ENCODE data around the gene TMEM270. TPM values are rescaled to one million over a fixed set of nuclear protein-coding genes. Genes with fewer than 3 reads are reported as not detected.

The TMEM270 gene
- total RNA-seq, 2 donors from 2014 or later: not detected

GRCh38 chr7:73885433-73885974, 24.5 kb downstream of the TMEM270 start:
- no peak for ATAC-seq (replicated peaks)
- H3K9me3 Mint-ChIP-seq: no peaks in the 10 kb centered on the region
- H3K27ac Mint-ChIP-seq: no peak overlapping the region
- H3K4me3 Mint-ChIP-seq: no peak overlapping the region
- H3K36me3 Mint-ChIP-seq (ENCODE audit: low read depth): no peaks in the 10 kb centered on the region
- peaks cover 19% of the 10 kb centered on the region for H3K27me3 Mint-ChIP-seq
- H3K4me1 Mint-ChIP-seq: no peaks in the 10 kb centered on the region

DNA sequence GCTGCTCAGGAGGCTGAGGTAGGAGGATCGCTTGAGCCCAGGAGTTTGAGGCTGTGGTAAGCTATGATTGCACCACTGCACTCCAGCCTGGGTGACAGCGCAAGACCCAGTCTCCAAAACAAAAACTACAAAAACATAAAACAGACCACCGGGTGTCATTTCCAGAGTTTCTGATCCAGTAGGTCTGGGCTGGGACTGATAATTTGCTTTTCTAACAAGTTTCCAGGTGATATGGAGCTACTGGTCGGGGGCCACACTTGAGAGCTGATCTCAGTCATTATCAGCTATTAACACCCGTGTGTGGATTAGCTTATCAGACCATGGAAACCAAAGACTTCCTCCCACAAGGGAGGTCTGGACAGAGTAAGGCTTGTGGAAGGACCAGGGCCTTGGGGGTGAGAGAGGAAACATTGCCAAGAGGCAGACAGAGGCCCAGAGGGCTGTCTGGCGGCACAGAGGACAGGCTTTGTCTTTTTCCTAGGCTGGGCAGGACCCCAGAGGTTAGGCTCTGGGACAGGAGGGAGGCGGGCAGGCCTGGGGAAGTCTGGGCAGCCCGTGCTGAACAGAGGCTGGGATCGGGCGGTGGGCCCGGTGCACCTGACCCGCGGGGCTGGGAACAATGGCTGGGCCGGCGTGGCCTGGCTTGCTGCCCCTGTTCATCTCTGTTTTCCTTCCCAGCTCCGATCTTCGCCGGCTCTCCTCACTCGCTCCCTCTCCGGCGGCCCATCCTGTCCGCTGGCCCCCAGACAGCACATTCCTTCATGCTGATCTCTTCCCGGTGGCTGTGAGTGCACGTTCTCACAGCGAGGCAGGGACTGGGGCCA, 25.2 kb downstream of the TMEM270 start:
- Mint-ChIP-seq H3K4me3 (no peak overlapping the region), H3K9me3 (no peaks in the 10 kb centered on the region), H3K36me3 (ENCODE audit: low read depth) (no peaks in the 10 kb centered on the region), H3K27ac (no peak overlapping the region), H3K4me1 (no peaks in the 10 kb centered on the region), H3K27me3 (peaks cover 18% of the 10 kb centered on the region)
- ATAC-seq (replicated peaks): no peak

- Mint-ChIP-seq H3K27me3 (peaks cover 21% of the 10 kb centered on the region), H3K9me3 (no peaks in the 10 kb centered on the region), H3K4me1 (no peaks in the 10 kb centered on the region), H3K27ac (peak overlapping the region; percentile 10), H3K36me3 (ENCODE audit: low read depth) (no peaks in the 10 kb centered on the region), H3K4me3 (no peak overlapping the region)
- ATAC-seq (replicated peaks): no peak
Measured at GRCh38 chr7:73887762-73888161, 26.8 kb downstream of the TMEM270 start.

DNA sequence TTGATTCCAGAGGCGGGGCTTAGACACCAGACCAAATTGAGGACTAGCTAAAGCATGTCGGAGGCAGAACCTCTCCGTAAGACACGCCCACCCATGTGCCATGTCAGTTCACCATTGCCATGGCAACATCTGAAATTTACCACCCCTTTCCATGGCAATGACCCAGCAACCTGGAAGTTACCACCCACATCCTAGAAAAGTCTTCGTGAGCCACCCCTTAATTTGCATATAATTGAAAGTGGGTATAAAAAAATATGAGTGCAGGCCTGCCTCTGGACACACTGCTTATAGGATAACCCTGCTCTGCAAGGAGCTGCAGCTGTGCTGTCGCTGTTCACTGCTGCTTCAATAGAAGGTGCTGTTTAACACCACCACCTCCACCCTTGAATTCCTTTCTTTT, 28.0 kb downstream of the TMEM270 start:
- Mint-ChIP-seq H3K27me3 (peaks cover 21% of the 10 kb centered on the region), H3K36me3 (ENCODE audit: low read depth) (no peaks in the 10 kb centered on the region), H3K4me1 (no peaks in the 10 kb centered on the region), H3K27ac (no peak overlapping the region), H3K4me3 (no peak overlapping the region), H3K9me3 (no peaks in the 10 kb centered on the region)
- no peak for ATAC-seq (replicated peaks)

DNA sequence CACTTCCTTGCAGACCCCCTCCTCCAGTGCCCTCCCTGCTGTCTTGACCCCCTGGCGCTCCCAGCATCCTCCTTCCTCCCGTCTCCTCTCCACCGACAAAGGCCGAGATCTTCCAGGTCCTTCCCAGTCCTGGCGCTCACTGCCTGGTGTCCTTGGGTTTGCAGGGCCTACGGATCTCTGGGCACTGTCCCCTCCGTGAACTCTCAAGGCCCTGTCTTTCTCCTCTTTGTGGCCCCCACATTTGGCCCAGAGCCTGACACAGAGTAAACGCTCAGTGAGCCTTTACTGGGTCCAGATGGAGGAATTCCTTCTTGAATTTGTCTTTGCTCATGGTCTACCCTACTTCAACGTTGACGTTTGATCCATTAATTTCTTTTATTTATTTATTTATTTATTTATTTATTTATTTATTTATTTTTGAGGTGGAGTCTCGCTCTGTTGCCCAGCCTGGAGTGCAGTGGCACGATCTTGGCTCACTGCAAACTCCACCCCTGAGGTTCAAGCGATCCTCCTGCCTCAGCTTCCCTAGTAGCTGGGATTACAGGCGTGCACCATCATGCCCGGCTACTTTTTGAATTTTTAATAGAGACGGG, 29.7 kb downstream of the TMEM270 start:
- Mint-ChIP-seq H3K4me1 (no peaks in the 10 kb centered on the region), H3K9me3 (no peaks in the 10 kb centered on the region), H3K4me3 (no peak overlapping the region), H3K27me3 (peaks cover 17% of the 10 kb centered on the region), H3K36me3 (ENCODE audit: low read depth) (no peaks in the 10 kb centered on the region), H3K27ac (no peak overlapping the region)
- ATAC-seq (replicated peaks): no peak

- Mint-ChIP-seq H3K9me3 (no peaks in the 10 kb centered on the region), H3K27me3 (peaks cover 16% of the 10 kb centered on the region), H3K4me1 (no peaks in the 10 kb centered on the region), H3K4me3 (no peak overlapping the region), H3K27ac (no peak overlapping the region), H3K36me3 (ENCODE audit: low read depth) (no peaks in the 10 kb centered on the region)
- ATAC-seq (replicated peaks): no peak
Measured at GRCh38 chr7:73891178-73891885, 30.4 kb downstream of the TMEM270 start.

DNA sequence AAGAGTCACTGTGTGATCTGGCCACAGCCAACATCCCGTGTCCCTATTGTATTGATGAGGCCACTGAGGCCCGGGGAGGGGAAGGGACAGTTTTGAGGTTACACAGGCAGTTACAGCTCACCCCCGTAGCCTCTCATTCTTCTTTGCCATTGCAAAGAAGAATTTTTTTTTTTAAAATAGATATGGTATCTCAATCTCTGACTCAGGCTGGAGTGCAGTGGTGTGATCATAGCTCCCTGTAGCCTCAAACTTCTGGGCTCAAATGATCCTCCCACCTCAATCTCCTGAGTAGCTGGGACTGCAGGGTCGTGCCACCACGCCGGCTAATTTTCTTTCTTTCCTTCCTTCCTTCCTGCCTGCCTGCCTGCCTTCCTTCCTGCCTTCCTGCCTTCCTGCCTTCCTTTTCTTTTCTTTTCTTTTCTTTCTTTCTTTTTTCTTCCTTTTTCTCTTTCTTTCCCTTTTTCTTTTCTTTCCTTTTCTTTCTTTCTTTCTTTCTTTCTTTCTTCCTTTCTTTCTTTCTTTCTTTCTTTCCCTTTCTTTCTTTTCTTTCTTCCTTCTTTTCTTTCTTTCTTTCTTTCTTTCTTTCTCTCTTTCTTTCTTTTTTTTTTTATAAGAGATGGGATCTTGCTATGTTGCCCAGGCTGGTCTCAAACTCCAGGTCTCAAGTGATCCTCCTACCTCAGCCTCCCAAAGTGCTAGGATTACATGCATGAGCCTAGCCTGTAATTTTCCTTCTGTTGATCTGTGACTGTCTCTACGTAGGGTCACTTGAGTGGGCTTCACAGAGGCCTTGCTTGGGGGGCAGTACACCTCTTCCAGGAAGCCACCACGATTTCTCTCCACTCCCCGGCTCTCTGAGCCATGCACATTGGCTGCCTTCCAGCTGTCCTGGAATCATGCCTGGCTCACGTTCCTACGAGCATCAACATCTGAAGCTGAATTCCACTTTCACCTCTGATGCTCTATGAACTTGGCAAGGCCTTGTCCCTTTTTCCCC, 31.3 kb downstream of the TMEM270 start:
- H3K36me3 Mint-ChIP-seq (ENCODE audit: low read depth): no peaks in the 10 kb centered on the region
- H3K4me1 Mint-ChIP-seq: no peaks in the 10 kb centered on the region
- no peak for ATAC-seq (replicated peaks)
- no peaks in the 10 kb centered on the region for H3K9me3 Mint-ChIP-seq
- H3K27ac Mint-ChIP-seq: no peak overlapping the region
- H3K4me3 Mint-ChIP-seq: no peak overlapping the region
- H3K27me3 Mint-ChIP-seq: peaks cover 13% of the 10 kb centered on the region

GRCh38 chr7:73893342-73894101, 32.6 kb downstream of the TMEM270 start:
- Mint-ChIP-seq H3K36me3 (ENCODE audit: low read depth) (no peaks in the 10 kb centered on the region), H3K9me3 (no peaks in the 10 kb centered on the region), H3K4me1 (no peaks in the 10 kb centered on the region), H3K27me3 (peaks cover 6% of the 10 kb centered on the region), H3K27ac (no peak overlapping the region), H3K4me3 (no peak overlapping the region)
- ATAC-seq (replicated peaks): no peak

DNA sequence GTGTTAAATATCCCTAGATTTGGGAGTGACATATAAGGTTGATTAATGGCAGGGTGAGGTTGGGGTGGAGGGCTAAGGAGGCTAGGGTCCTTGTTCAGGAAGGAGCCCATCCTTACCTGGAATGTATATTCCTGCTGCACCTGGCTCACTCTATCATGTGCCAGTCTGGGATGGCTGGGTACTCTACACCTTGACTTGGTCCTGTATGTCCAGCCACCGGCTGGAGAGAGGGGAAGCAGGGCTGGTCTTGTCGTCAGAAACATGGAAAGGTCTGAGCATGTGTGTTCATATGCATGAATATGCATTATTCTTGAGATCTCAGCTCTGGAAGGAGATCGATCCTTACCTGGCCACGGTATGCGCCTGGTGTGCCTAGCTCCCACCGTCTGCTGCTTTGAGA, 33.2 kb downstream of the TMEM270 start:
- no peaks in the 10 kb centered on the region for H3K4me1 Mint-ChIP-seq

DNA sequence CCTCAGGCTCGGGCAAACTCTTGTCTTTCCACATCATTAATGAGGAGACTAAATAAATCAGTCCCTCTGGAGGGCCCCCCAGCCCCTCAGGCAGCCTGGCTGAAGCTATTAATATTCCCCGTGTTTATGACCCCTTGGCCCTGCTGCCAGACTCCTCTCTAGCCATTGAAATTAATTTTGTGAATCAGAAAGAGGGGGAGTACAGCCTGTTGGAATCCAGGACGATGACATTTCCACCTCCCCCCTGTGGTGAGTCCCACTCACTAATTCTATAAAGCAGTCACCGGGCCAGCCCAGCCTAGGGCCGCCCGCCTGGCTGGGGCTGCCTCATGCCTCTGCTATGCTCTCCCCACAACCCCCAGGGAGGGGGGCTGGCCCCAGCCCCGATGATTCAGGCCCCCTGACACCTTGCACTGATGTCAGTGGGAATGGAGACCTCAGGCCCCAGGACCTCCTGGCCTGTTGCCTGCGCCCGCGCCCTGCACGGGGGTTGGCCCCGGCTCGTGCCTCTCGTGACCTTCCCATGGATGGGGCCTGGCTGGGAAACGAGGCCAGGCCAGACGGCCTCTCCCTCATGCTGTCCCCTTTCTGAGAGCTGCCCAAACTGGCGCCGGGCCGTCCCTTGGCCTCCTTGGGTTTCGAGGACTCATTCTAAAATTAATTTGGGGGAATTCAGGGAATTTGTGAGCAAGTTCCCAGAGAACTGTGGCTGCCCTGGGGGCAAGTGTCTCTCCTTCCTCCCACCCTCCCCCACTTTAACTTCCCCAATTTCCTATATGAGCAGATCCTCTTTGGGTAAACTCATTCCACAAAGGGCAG, 34.0 kb downstream of the TMEM270 start:
- Mint-ChIP-seq H3K4me3 (no peak overlapping the region), H3K9me3 (no peaks in the 10 kb centered on the region), H3K36me3 (ENCODE audit: low read depth) (no peaks in the 10 kb centered on the region), H3K27ac (no peak overlapping the region), H3K27me3 (peaks cover 6% of the 10 kb centered on the region), H3K4me1 (no peaks in the 10 kb centered on the region)
- no peak for ATAC-seq (replicated peaks)

More for the DNA sequence above, 33.2 kb downstream of the TMEM270 start:
- Mint-ChIP-seq H3K4me3 (no peak overlapping the region), H3K27ac (no peak overlapping the region), H3K9me3 (no peaks in the 10 kb centered on the region), H3K27me3 (peaks cover 6% of the 10 kb centered on the region), H3K36me3 (ENCODE audit: low read depth) (no peaks in the 10 kb centered on the region)
- no peak for ATAC-seq (replicated peaks)

DNA sequence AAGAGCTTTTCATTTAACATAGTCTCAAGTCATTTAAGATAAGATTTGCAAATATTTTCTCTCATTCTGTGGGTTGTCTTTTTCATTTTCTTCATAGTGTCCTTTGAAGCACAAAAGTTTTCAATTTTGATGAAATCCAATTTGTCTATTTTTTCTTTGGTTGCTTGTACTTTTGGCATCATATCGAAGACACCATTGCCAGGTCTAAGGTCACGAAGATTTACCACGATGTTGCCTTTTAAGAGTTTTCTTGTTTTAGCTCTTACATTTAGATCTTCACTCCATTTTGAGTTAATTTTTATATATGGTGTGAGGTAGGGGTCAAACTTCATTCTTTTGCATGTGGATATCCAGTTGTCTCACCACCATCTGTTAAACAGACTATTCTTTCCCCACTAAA, 34.7 kb downstream of the TMEM270 start:
- no peak overlapping the region for H3K4me3 Mint-ChIP-seq
- peaks cover 6% of the 10 kb centered on the region for H3K27me3 Mint-ChIP-seq
- no peaks in the 10 kb centered on the region for H3K9me3 Mint-ChIP-seq
- no peaks in the 10 kb centered on the region for H3K36me3 Mint-ChIP-seq (ENCODE audit: low read depth)
- no peak overlapping the region for H3K27ac Mint-ChIP-seq
- H3K4me1 Mint-ChIP-seq: no peaks in the 10 kb centered on the region
- no peak for ATAC-seq (replicated peaks)

GRCh38 chr7:73896454-73896853, 35.5 kb downstream of the TMEM270 start:
- Mint-ChIP-seq H3K4me3 (no peak overlapping the region), H3K36me3 (ENCODE audit: low read depth) (no peaks in the 10 kb centered on the region), H3K27me3 (peaks cover 6% of the 10 kb centered on the region), H3K9me3 (no peaks in the 10 kb centered on the region), H3K27ac (no peak overlapping the region), H3K4me1 (no peaks in the 10 kb centered on the region)
- peak; percentile 50 for ATAC-seq (replicated peaks)

DNA sequence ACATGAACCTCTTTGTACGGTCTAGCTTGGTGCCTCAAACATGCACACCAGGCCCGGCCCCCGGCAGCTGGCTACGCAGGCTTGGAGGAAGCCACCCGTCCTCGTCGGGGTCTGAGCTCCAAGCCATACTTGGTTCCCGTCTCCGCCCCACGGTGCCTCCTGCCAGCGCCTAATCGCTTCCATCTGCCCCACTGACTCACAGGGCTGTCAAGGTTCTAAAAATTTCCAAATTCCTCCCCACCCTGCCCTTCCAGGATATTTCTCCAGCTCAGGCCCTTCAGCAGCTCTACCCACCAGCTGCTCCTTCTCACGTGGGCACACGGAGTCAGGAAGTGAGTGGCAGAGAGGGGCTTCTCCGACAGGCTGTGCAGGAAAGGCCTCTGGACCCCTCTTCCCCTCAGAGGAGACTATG, 38.8 kb downstream of the TMEM270 start:
- no peaks in the 10 kb centered on the region for H3K4me1 Mint-ChIP-seq
- H3K9me3 Mint-ChIP-seq: no peaks in the 10 kb centered on the region
- peaks cover 7% of the 10 kb centered on the region for H3K27me3 Mint-ChIP-seq
- ATAC-seq (replicated peaks): no peak
- H3K36me3 Mint-ChIP-seq (ENCODE audit: low read depth): no peaks in the 10 kb centered on the region
- H3K4me3 Mint-ChIP-seq: no peak overlapping the region
- H3K27ac Mint-ChIP-seq: no peak overlapping the region
